Keratinocyte (primary cell): Measurements from ENCODE around the gene RSPRY1.

Experiments used
- CTCF ChIP-seq, 3 experiments: IDR thresholded peaks in 1 of 3; conservative IDR thresholded peaks in 1 of 3; optimal IDR thresholded peaks in 1 of 3; 2 replicates in 2 of 3; 3 replicates in 1 of 3; pipeline versions ENCODE3 to v1.5.1; 2011; ENCODE audit warnings: low read length in 3 of 3, mild to moderate bottlenecking in 3 of 3, moderate library complexity in 2 of 3, control low read depth in 1 of 3, inconsistent platforms in 1 of 3; ENCODE audit not compliant: insufficient read depth in 2 of 3; ENCODE audit errors: extremely low read depth in 1 of 3
- EZH2 ChIP-seq: IDR thresholded peaks from one replicate; pipeline ENCODE4 v1.6.1; 2012; ENCODE audit warnings: inconsistent platforms, mild to moderate bottlenecking, low read length, moderate library complexity

- no peak for TF ChIP-seq CTCF (optimal IDR thresholded peaks at IDR 0.05 in 1 of 3, IDR thresholded peaks at IDR 0.05 in 1 of 3, conservative IDR thresholded peaks at IDR 0.05 in 1 of 3; ENCODE audit: extremely low read depth in 1 of 3, insufficient read depth in 2 of 3, low read length in 3 of 3)
- no peak for TF ChIP-seq EZH2
Measured at GRCh38 chr16:57273826-57274225, 87.7 kb downstream of the RSPRY1 start.
